HG03280 (cell line): Measurements from ENCODE around the gene SLC22A3.
"Not testable (repeated sequence)": the region's sequence is repeated elsewhere in the genome, so short reads cannot be mapped to it uniquely, and the experiment has no call there.

ENCODE experiments used
- ATAC-seq: cut with Tn5 transposase; IDR thresholded peaks from one replicate; pipeline ENCODE4 v1.9.1; 2021; ENCODE audit warnings: mild to moderate bottlenecking, moderate library complexity; ENCODE audit not compliant: unreplicated experiment

Gene SLC22A3

GRCh38 chr6:160437154-160437553, 89.0 kb downstream of the SLC22A3 start:
- ATAC-seq = no peak

GRCh38 chr6:160437775-160438174, 89.6 kb downstream of the SLC22A3 start:
- no peak for ATAC-seq

GRCh38 chr6:160438481-160438880, 90.3 kb downstream of the SLC22A3 start:
- no peak for ATAC-seq

- no peak for ATAC-seq
These were observed 91.6 kb downstream of the SLC22A3 start for GRCh38 chr6:160439751-160440150.

GRCh38 chr6:160442151-160442550, 94.0 kb downstream of the SLC22A3 start:
- ATAC-seq = no peak

- no peak for ATAC-seq
These were observed 97.0 kb downstream of the SLC22A3 start for GRCh38 chr6:160445130-160445529.

- no peak for ATAC-seq
These were observed 99.2 kb downstream of the SLC22A3 start for GRCh38 chr6:160447350-160447749.

GRCh38 chr6:160449787-160450186, 101.6 kb downstream of the SLC22A3 start:
- ATAC-seq = not testable (repeated sequence)

- no peak for ATAC-seq
These were observed 102.7 kb downstream of the SLC22A3 start for GRCh38 chr6:160450849-160451248.

- no peak for ATAC-seq
These were observed 106.1 kb downstream of the SLC22A3 start for GRCh38 chr6:160454303-160454702.

- ATAC-seq = no peak
These were observed 106.9 kb downstream of the SLC22A3 start for GRCh38 chr6:160455081-160455480.

- ATAC-seq = peak; percentile 73
These were observed 107.5 kb downstream of the SLC22A3 start for GRCh38 chr6:160455541-160456213.

- no peak for ATAC-seq
These were observed 108.0 kb downstream of the SLC22A3 start for GRCh38 chr6:160456214-160456546.

- ATAC-seq = no peak
These were observed 109.6 kb downstream of the SLC22A3 start for GRCh38 chr6:160457823-160458222.

- no peak for ATAC-seq
These were observed 113.5 kb downstream of the SLC22A3 start for GRCh38 chr6:160461641-160462040.

GRCh38 chr6:160462116-160462515, 113.9 kb downstream of the SLC22A3 start:
- no peak for ATAC-seq

- peak; percentile 80 for ATAC-seq
These were observed 114.5 kb downstream of the SLC22A3 start for GRCh38 chr6:160462551-160463109.

GRCh38 chr6:160464744-160465143, 116.6 kb downstream of the SLC22A3 start:
- ATAC-seq = no peak

- not testable (repeated sequence) for ATAC-seq
These were observed 119.2 kb downstream of the SLC22A3 start for GRCh38 chr6:160467261-160467871.

GRCh38 chr6:160469153-160469552, 121.0 kb downstream of the SLC22A3 start:
- no peak for ATAC-seq

- ATAC-seq = not testable (repeated sequence)
These were observed 127.9 kb downstream of the SLC22A3 start for GRCh38 chr6:160476056-160476455.

GRCh38 chr6:160477072-160477471, 128.9 kb downstream of the SLC22A3 start:
- ATAC-seq = not testable (repeated sequence)
